ENCODE data around the gene GNG12. TPM values are rescaled to one million over a fixed set of nuclear protein-coding genes. Genes with fewer than 3 reads are reported as not detected.

GNG12 gene
- total and polyA plus RNA-seq, 2 donors (not counting 1 experiment from before 2014, with no cell fraction given): not detected

- H3K4me3 ChIP-seq (ENCODE audit: control extremely low read depth in 1 of 5, extremely low read depth in 1 of 5, insufficient read depth in 1 of 5, low read depth in 2 of 5, low read length in 4 of 5): no peak overlapping the region
- intact Hi-C loops (cut with micrococcal nuclease): no loop called here
- no peak overlapping the region for H2AFZ ChIP-seq (ENCODE audit: insufficient read depth, low read depth, low read length, poor library complexity, severe bottlenecking)
- no peaks in the 10 kb centered on the region for H3K79me2 ChIP-seq (ENCODE audit: control insufficient read depth, insufficient read depth, low read length)
- TF ChIP-seq EZH2 (IDR thresholded peaks at IDR 0.05; ENCODE audit: borderline replicate concordance, insufficient read depth, low read depth, low read length, poor library complexity, severe bottlenecking): no peak
- TF ChIP-seq, protein P1, sequence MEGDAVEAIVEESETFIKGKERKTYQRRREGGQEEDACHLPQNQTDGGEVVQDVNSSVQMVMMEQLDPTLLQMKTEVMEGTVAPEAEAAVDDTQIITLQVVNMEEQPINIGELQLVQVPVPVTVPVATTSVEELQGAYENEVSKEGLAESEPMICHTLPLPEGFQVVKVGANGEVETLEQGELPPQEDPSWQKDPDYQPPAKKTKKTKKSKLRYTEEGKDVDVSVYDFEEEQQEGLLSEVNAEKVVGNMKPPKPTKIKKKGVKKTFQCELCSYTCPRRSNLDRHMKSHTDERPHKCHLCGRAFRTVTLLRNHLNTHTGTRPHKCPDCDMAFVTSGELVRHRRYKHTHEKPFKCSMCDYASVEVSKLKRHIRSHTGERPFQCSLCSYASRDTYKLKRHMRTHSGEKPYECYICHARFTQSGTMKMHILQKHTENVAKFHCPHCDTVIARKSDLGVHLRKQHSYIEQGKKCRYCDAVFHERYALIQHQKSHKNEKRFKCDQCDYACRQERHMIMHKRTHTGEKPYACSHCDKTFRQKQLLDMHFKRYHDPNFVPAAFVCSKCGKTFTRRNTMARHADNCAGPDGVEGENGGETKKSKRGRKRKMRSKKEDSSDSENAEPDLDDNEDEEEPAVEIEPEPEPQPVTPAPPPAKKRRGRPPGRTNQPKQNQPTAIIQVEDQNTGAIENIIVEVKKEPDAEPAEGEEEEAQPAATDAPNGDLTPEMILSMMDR (IDR thresholded peaks at IDR 0.05): no peak
- no peak overlapping the region for H3K4me2 ChIP-seq (replicated peaks; ENCODE audit: low read depth, low read length, poor library complexity, severe bottlenecking)
- no peaks in the 10 kb centered on the region for H3K9me3 ChIP-seq (ENCODE audit: control extremely low read depth in 1 of 3, control insufficient read depth in 2 of 3, insufficient read depth in 1 of 3, low read length in 2 of 3)
- ChIA-PET CTCF (no interaction called here), POLR2A (no interaction called here)
- Mint-ChIP-seq H3K9me3 (ENCODE audit: insufficient read depth) (no peaks in the 10 kb centered on the region), H3K4me1 (no peaks in the 10 kb centered on the region), H3K4me3 (no peak overlapping the region), H3K27ac (no peak overlapping the region), H3K27me3 (peaks cover 4% of the 10 kb centered on the region)
- H3K36me3 ChIP-seq (replicated peaks in 1 of 2; ENCODE audit: control extremely low read depth in 1 of 2, control insufficient read depth in 1 of 2, extremely low read depth in 1 of 2, insufficient read depth in 2 of 2, low read length in 1 of 2): no peaks in the 10 kb centered on the region
- H3K27ac ChIP-seq (ENCODE audit: low read length in 2 of 2): no peak overlapping the region
- WGBS (ENCODE audit: insufficient coverage): no CpG with 5 or more reads among the region's 6 CpGs
- no peaks in the 10 kb centered on the region for H3K4me1 ChIP-seq (ENCODE audit: control insufficient read depth in 2 of 2, insufficient read depth in 2 of 2, low read length in 2 of 2)
- peaks cover 0 to 3% (median 0%) of the 10 kb centered on the region in 4 experiments for H3K27me3 ChIP-seq (replicated peaks in 1 of 4; ENCODE audit: control extremely low read depth in 1 of 4, control insufficient read depth in 3 of 4, insufficient read depth in 4 of 4, low read length in 3 of 4)
- H3K9ac ChIP-seq (ENCODE audit: low read length): no peak overlapping the region
- no peak for ATAC-seq (ENCODE audit: low read depth)
- no peak for DNase-seq
- H4K20me1 ChIP-seq (ENCODE audit: control insufficient read depth, insufficient read depth, low read length, poor library complexity, severe bottlenecking): no peaks in the 10 kb centered on the region
Measured at GRCh38 chr1:67784545-67785186, 48.6 kb downstream of the GNG12 start.

GRCh38 chr1:67780637-67781036, 52.6 kb downstream of the GNG12 start:
- no peak for ATAC-seq (ENCODE audit: low read depth)
- no CpG with 5 or more reads among the region's 2 CpGs for WGBS (ENCODE audit: insufficient coverage)
- Mint-ChIP-seq H3K27me3 (peaks cover 4% of the 10 kb centered on the region), H3K4me3 (no peak overlapping the region), H3K9me3 (ENCODE audit: insufficient read depth) (no peaks in the 10 kb centered on the region), H3K4me1 (no peaks in the 10 kb centered on the region), H3K27ac (no peak overlapping the region)
- Histone ChIP-seq H2AFZ (ENCODE audit: insufficient read depth, low read depth, low read length, poor library complexity, severe bottlenecking) (no peak overlapping the region), H4K20me1 (ENCODE audit: control insufficient read depth, insufficient read depth, low read length, poor library complexity, severe bottlenecking) (no peaks in the 10 kb centered on the region), H3K4me2 (replicated peaks; ENCODE audit: low read depth, low read length, poor library complexity, severe bottlenecking) (no peak overlapping the region), H3K27ac (ENCODE audit: low read length in 2 of 2) (no peak overlapping the region), H3K27me3 (replicated peaks in 1 of 4; ENCODE audit: control extremely low read depth in 1 of 4, control insufficient read depth in 3 of 4, insufficient read depth in 4 of 4, low read length in 3 of 4) (no peaks in the 10 kb centered on the region), H3K9me3 (ENCODE audit: control extremely low read depth in 1 of 3, control insufficient read depth in 2 of 3, insufficient read depth in 1 of 3, low read length in 2 of 3) (no peaks in the 10 kb centered on the region), H3K36me3 (replicated peaks in 1 of 2; ENCODE audit: control extremely low read depth in 1 of 2, control insufficient read depth in 1 of 2, extremely low read depth in 1 of 2, insufficient read depth in 2 of 2, low read length in 1 of 2) (no peaks in the 10 kb centered on the region), H3K9ac (ENCODE audit: low read length) (no peak overlapping the region), H3K4me3 (ENCODE audit: control extremely low read depth in 1 of 5, extremely low read depth in 1 of 5, insufficient read depth in 1 of 5, low read depth in 2 of 5, low read length in 4 of 5) (no peak overlapping the region), H3K79me2 (ENCODE audit: control insufficient read depth, insufficient read depth, low read length) (no peaks in the 10 kb centered on the region), H3K4me1 (ENCODE audit: control insufficient read depth in 2 of 2, insufficient read depth in 2 of 2, low read length in 2 of 2) (no peaks in the 10 kb centered on the region)
- intact Hi-C loops (cut with micrococcal nuclease): no loop called here
- POLR2A ChIA-PET: no interaction called here
- TF ChIP-seq, protein P1 (IDR thresholded peaks at IDR 0.05): no peak
- TF ChIP-seq EZH2 (IDR thresholded peaks at IDR 0.05; ENCODE audit: borderline replicate concordance, insufficient read depth, low read depth, low read length, poor library complexity, severe bottlenecking): no peak
- no peak for DNase-seq
- CTCF ChIA-PET: no interaction called here
